HepG2 (cell line): ENCODE results near the gene SCGB2B2. TPM values are rescaled to one million over a fixed set of nuclear protein-coding genes. Genes with fewer than 3 reads are reported as not detected.

Source experiments
- ATAC-seq: fragments of 200-7000 bp; cut with Tn5 transposase; 3 replicates; pipeline ENCODE4 v1.9.1; 2020; ENCODE audit warnings: mild to moderate bottlenecking, moderate library complexity
- BruUV-seq: library from RNA; stranded (reverse); fragments of 400-500 nt; replicated peaks from 2 replicates; lab custom pipeline; 2021; lab: Mats Ljungman, UMichigan
- CTCF ChIA-PET: fragments of 300-600 bp; formaldehyde crosslinking; extraction: SDS; loops from one replicate; lab custom pipeline; 2021; ENCODE audit warnings: low total read pairs, inconsistent platforms, low intra/inter-chr PET ratio; lab: Yijun Ruan, JAX
- POLR2A ChIA-PET: fragments of 350-600 bp; sonication (Branson Sonifier 250); formaldehyde crosslinking; loops from one replicate; lab custom pipeline; 2020; ENCODE audit warnings: antibody characterized with exemption, inconsistent platforms; lab: Yijun Ruan, JAX
- DNase-seq: peaks from one replicate; pipeline ENCODE4 v3.0.0-alpha.2; 2015; ENCODE audit warnings: low spot score
- FAIRE-seq: peaks from 3 replicates; lab custom pipeline; 2011; peaks lifted over from hg19 to GRCh38; lab: Jason Lieb, UNC
- H2AFZ ChIP-seq: one replicate; pipeline ENCODE4 v1.6.1; 2011; ENCODE audit warnings: low read length, inconsistent platforms
- H3K27ac ChIP-seq: fragments of 300-600 bp; 3 replicates; pipeline ENCODE4 v1.8.0; 2011; ENCODE audit warnings: mixed run types, mild to moderate bottlenecking, mixed read lengths, low read length, inconsistent platforms; ENCODE audit not compliant: insufficient read depth; ENCODE audit errors: extremely low read length
- H3K27me3 ChIP-seq, 2 experiments: fragments of 200-600 bp in 1 of 2; 2 replicates in 1 of 2; 3 replicates in 1 of 2; pipeline versions ENCODE4 v1.6.0 to v1.8.0; 2011; ENCODE audit warnings: low read length in 2 of 2, mild to moderate bottlenecking in 2 of 2, moderate library complexity in 2 of 2, inconsistent platforms in 1 of 2; ENCODE audit not compliant: insufficient read depth in 2 of 2, control insufficient read depth in 1 of 2
- H3K36me3 ChIP-seq, 2 experiments: fragments of 200-600 bp in 1 of 2; replicated peaks in 1 of 2; 2 replicates in 1 of 2; 3 replicates in 1 of 2; pipeline versions ENCODE4 v1.5.1 to v1.8.0; 2011; ENCODE audit warnings: low read length in 2 of 2, inconsistent platforms in 1 of 2; ENCODE audit not compliant: insufficient read depth in 2 of 2, control insufficient read depth in 1 of 2
- H3K4me1 ChIP-seq: 2 replicates; pipeline ENCODE4 v1.5.1; 2012; ENCODE audit warnings: low read length, inconsistent platforms; ENCODE audit not compliant: insufficient read depth
- H3K4me2 ChIP-seq: 2 replicates; pipeline ENCODE4 v1.6.0; 2011; ENCODE audit warnings: low read depth, low read length, inconsistent platforms
- H3K4me3 ChIP-seq, 3 experiments: fragments of 200-600 bp in 1 of 3; sonication (generic), shearing (Covaris generic) in 1 of 3; replicated peaks in 1 of 3; 2 replicates each; pipeline ENCODE4 v1.5.1; 2011 to 2016; ENCODE audit warnings: low read length in 3 of 3, inconsistent platforms in 2 of 3, low read depth in 2 of 3, mild to moderate bottlenecking in 2 of 3, control low read depth in 1 of 3, mixed read lengths in 1 of 3; ENCODE audit not compliant: insufficient read depth in 1 of 3
- H3K79me2 ChIP-seq: one replicate; pipeline ENCODE4 v1.6.1; 2011; ENCODE audit warnings: low read length, inconsistent platforms; ENCODE audit not compliant: insufficient read depth
- H3K9ac ChIP-seq: 2 replicates; pipeline ENCODE4 v1.6.0; 2011; ENCODE audit warnings: mild to moderate bottlenecking, low read depth, low read length, inconsistent platforms; ENCODE audit not compliant: insufficient read depth
- H3K9me3 ChIP-seq: 2 replicates; pipeline ENCODE4 v1.5.1; 2012; ENCODE audit warnings: mild to moderate bottlenecking, low read length
- H4K20me1 ChIP-seq: 2 replicates; pipeline ENCODE4 v1.6.0; 2011; ENCODE audit warnings: inconsistent platforms, mild to moderate bottlenecking, low read length, moderate library complexity; ENCODE audit not compliant: insufficient read depth
- BHLHE40 ChIP-seq: IDR thresholded peaks from 2 replicates; pipeline ENCODE4 v1.6.1; 2011; ENCODE audit warnings: low read length, improper control_type of control experiment
- CHD2 ChIP-seq: IDR thresholded peaks from 2 replicates; pipeline ENCODE4 v1.6.1; 2011; ENCODE audit warnings: low read depth, low read length, improper control_type of control experiment
- ELF1 ChIP-seq: sonication (generic); formaldehyde crosslinking; IDR thresholded peaks from 2 replicates; pipeline ENCODE4 v1.4.0; 2020; ENCODE audit warnings: missing genetic modification reagents
- FLYWCH1 ChIP-seq: sonication (generic); formaldehyde crosslinking; IDR thresholded peaks from 2 replicates; pipeline ENCODE4 v1.8.1; 2023; ENCODE audit warnings: mild to moderate bottlenecking, missing genetic modification reagents
- FOSL2 ChIP-seq: sonication (generic); formaldehyde crosslinking; IDR thresholded peaks from 2 replicates; pipeline ENCODE4 v1.4.0; 2020; ENCODE audit warnings: missing genetic modification reagents
- KAT7 ChIP-seq: IDR thresholded peaks from 2 replicates; pipeline ENCODE4 v1.6.1; 2018; ENCODE audit warnings: borderline replicate concordance, missing compliant biosample characterization
- KLF6 ChIP-seq: IDR thresholded peaks from 2 replicates; pipeline ENCODE4 v1.8.0; 2016; ENCODE audit warnings: missing biosample characterization, missing genetic modification reagents
- NFE2 ChIP-seq: sonication (generic); formaldehyde crosslinking; IDR thresholded peaks from 2 replicates; pipeline ENCODE4 v1.4.0; 2020; ENCODE audit warnings: missing genetic modification reagents
- SOX5 ChIP-seq: IDR thresholded peaks from 2 replicates; pipeline ENCODE4 v1.6.1; 2016; ENCODE audit warnings: borderline replicate concordance
- TCF12 ChIP-seq, 2 experiments: fragments of 450-650 bp in 1 of 2; sonication (generic) in 1 of 2; formaldehyde crosslinking in 1 of 2; IDR thresholded peaks; 2 replicates each; pipeline versions ENCODE4 v1.6.1 to v1.8.0; 2017 to 2022; ENCODE audit warnings: antibody characterized with exemption in 1 of 2, mild to moderate bottlenecking in 1 of 2, missing genetic modification reagents in 1 of 2, moderate library complexity in 1 of 2
- ZBTB3 ChIP-seq: sonication (generic); formaldehyde crosslinking; IDR thresholded peaks from 2 replicates; pipeline ENCODE4 v1.4.0; 2020; ENCODE audit warnings: low read depth, mild to moderate bottlenecking, moderate library complexity, missing genetic modification reagents, borderline replicate concordance
- ZFP36L2 ChIP-seq: sonication (generic); formaldehyde crosslinking; IDR thresholded peaks from 2 replicates; pipeline ENCODE4 v1.4.0; 2020; ENCODE audit warnings: missing genetic modification reagents
- ZNF101 ChIP-seq: sonication (generic); formaldehyde crosslinking; IDR thresholded peaks from 2 replicates; pipeline ENCODE4 v1.4.0; 2020; ENCODE audit warnings: mild to moderate bottlenecking, low read depth, missing genetic modification reagents, borderline replicate concordance
- ZNF703 ChIP-seq: sonication (generic); formaldehyde crosslinking; IDR thresholded peaks from 2 replicates; pipeline ENCODE4 v1.5.1; 2020; ENCODE audit warnings: missing genetic modification reagents, mild to moderate bottlenecking, moderate library complexity, borderline replicate concordance
- ZNF713 ChIP-seq: sonication (generic); formaldehyde crosslinking; IDR thresholded peaks from 2 replicates; pipeline ENCODE4 v1.4.0; 2020; ENCODE audit warnings: mild to moderate bottlenecking, missing genetic modification reagents
- WGBS: methylation state at CpG from one replicate; pipeline ENCODE4 v1.1.6; 2017; ENCODE audit warnings: low lambda C conversion rate; 5-methylcytosine and 5-hydroxymethylcytosine counted together
- in situ Hi-C: cut with HindIII; loops from 2 replicates; pipeline ENCODE4 v1.10.0; 2017; ENCODE audit warnings: low pct_unique_long_range_greater_than_20kb; ENCODE audit not compliant: extremely low pct_ligation_motif_present
- intact Hi-C: fragments of 100-400 bp; cut with micrococcal nuclease; formaldehyde crosslinking; loops from one replicate; pipeline ENCODE4 v1.10.0; 2022; ENCODE audit not compliant: unreplicated experiment
- polyA plus RNA-seq, 8 experiments: library from polyadenylated mRNA; depleted of rRNA in 3 of 8; stranded (reverse) in 7 of 8; unstranded in 1 of 8; fragments of >200 nt; fragmentation: Illumina TruSeq in 4 of 8; extraction: Trizol in 4 of 8; gene quantifications; 2 replicates each; pipeline versions ENCODE4 v1.2.1 to v1.2.3, GENCODE V29; 2011 to 2016; ENCODE audit warnings: low read depth in 4 of 8, missing spikeins in 1 of 8, mixed read lengths in 1 of 8; ENCODE audit not compliant: insufficient read depth in 1 of 8
- total RNA-seq, 5 experiments: library from RNA; depleted of rRNA; stranded (reverse); fragments of >200 nt; fragmentation: Illumina TruSeq; extraction: Trizol; gene quantifications; 2 replicates each; pipeline ENCODE4 v1.2.3, GENCODE V29; 2016; ENCODE audit warnings: low read depth in 1 of 5
- TF ChIP-seq, protein P1 (sequence below): sonication (generic); formaldehyde crosslinking; IDR thresholded peaks from 2 replicates; pipeline ENCODE4 v1.8.1; 2023; ENCODE audit warnings: missing genetic modification reagents, mild to moderate bottlenecking, borderline replicate concordance
- TF ChIP-seq, protein P2 (sequence below): sonication (generic); formaldehyde crosslinking; IDR thresholded peaks from 2 replicates; pipeline ENCODE4 v1.9.0; 2022; ENCODE audit warnings: missing genetic modification reagents, mild to moderate bottlenecking, borderline replicate concordance

SCGB2B2 gene
- total and polyA plus RNA-seq, 2 of the 13 experiments (the other 11 are each of a cell fraction or from before 2014, with no cell fraction given): 0.03 TPM; not detected in 1

DNA sequence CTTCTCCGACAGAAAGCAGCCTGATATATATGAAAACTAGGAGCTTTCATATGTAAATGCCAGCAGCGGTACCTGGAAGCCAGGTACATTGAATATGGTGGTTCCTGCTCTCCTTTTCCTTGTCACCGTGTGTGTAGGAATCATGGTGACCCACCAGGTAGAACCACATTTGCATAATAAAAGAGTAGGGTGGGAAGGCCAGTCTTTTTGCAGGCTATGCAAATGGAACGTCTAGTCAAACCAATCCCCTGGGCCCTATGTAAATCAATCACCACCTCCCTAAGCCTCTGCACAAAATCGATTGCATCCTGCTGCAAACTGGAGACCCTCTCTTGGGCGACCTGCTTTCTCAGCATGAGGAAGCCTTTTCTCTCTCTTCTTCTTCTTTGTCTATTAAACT is 34.9 kb upstream of the SCGB2B2 start:
- ChIA-PET CTCF (interaction anchor here (2.0 to 3.4 kb wide), 3 partner anchors 72 to 209 kb away, joined by 10 to 45 read pairs (median 42); no protein-coding TSS in a partner anchor), POLR2A (no interaction called here)
- DNase-seq (no peak), FAIRE-seq (no peak), ATAC-seq (no peak)
- BruUV-seq: no TSS peak
- intact Hi-C loops (loop anchor here (1.0 kb wide), 2 partner anchors 73 to 211 kb away; no protein-coding TSS in a partner anchor), in situ Hi-C loops (loop anchor here (5.0 to 10.0 kb wide), 2 partner anchors 75 to 207 kb away; no protein-coding TSS in a partner anchor)
- Histone ChIP-seq H3K27ac (no peak overlapping the region), H3K27me3 (peaks cover 0 to 5% of the 10 kb centered on the region in 2 experiments; a peak in 1 of 5 replicates), H3K9me3 (peaks cover 12% of the 10 kb centered on the region), H3K79me2 (no peaks in the 10 kb centered on the region), H2AFZ (no peak overlapping the region), H3K36me3 (no peaks in the 10 kb centered on the region), H4K20me1 (no peaks in the 10 kb centered on the region), H3K9ac (no peak overlapping the region), H3K4me3 (no peak overlapping the region), H3K4me2 (no peak overlapping the region), H3K4me1 (no peaks in the 10 kb centered on the region)
- 15% methylated on average over 6 of the region's 6 CpGs for WGBS
- TF ChIP-seq ZNF703 (no peak), ZNF713 (no peak), ZBTB3 (no peak), CHD2 (no peak), NFE2 (CRISPR knock-in tag) (no peak), SOX5 (CRISPR knock-in tag) (no peak), FLYWCH1 (no peak), KLF6 (CRISPR knock-in tag) (no peak), FOSL2 (CRISPR knock-in tag) (no peak), KAT7 (CRISPR knock-in tag) (no peak), ZFP36L2 (CRISPR knock-in tag) (no peak), BHLHE40 (no peak)

DNA sequence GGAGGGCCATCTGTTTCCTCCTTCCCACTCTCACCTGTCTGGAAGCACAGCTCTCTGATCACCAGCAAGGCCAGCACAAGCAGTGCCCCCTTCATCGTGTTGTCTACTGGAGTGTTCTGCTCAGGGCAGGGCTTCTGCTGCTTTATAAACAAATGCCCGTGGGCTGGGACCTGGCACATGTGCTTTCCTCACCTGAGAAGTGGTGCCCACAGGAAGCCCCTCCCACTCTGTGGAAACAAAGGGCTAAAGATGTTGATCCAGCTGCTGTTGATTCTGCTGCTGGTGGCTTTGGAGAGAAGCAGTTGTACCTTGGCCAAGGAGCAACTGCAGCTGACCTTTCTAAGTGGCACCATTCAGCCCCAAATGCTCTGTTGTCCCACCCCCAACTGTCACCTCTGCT is 30.7 kb upstream of the SCGB2B2 start:
- POLR2A ChIA-PET: no interaction called here
- no peak for TF ChIP-seq NFE2 (CRISPR knock-in tag)
- TF ChIP-seq ZNF101 (CRISPR knock-in tag): no peak
- TF ChIP-seq, protein P1, sequence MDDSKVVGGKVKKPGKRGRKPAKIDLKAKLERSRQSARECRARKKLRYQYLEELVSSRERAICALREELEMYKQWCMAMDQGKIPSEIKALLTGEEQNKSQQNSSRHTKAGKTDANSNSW (CRISPR knock-in tag): no peak
- no peak for TF ChIP-seq ELF1
- TF ChIP-seq TCF12 (IDR thresholded peaks at IDR 0.05): no peak
- TF ChIP-seq TCF12 (CRISPR knock-in tag; IDR thresholded peaks at IDR 0.05): no peak
- TF ChIP-seq, protein P2, sequence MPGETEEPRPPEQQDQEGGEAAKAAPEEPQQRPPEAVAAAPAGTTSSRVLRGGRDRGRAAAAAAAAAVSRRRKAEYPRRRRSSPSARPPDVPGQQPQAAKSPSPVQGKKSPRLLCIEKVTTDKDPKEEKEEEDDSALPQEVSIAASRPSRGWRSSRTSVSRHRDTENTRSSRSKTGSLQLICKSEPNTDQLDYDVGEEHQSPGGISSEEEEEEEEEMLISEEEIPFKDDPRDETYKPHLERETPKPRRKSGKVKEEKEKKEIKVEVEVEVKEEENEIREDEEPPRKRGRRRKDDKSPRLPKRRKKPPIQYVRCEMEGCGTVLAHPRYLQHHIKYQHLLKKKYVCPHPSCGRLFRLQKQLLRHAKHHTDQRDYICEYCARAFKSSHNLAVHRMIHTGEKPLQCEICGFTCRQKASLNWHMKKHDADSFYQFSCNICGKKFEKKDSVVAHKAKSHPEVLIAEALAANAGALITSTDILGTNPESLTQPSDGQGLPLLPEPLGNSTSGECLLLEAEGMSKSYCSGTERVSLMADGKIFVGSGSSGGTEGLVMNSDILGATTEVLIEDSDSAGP: no peak

More for the DNA sequence above, 30.7 kb upstream of the SCGB2B2 start:
- Histone ChIP-seq H3K36me3 (no peaks in the 10 kb centered on the region), H3K27ac (no peak overlapping the region), H3K4me2 (no peak overlapping the region), H3K79me2 (no peaks in the 10 kb centered on the region), H3K9ac (no peak overlapping the region), H3K4me1 (no peaks in the 10 kb centered on the region), H3K9me3 (peaks cover 7% of the 10 kb centered on the region), H2AFZ (no peak overlapping the region), H3K27me3 (peaks cover 0 to 5% of the 10 kb centered on the region in 2 experiments; a peak in 1 of 5 replicates), H4K20me1 (no peaks in the 10 kb centered on the region), H3K4me3 (no peak overlapping the region)
- in situ Hi-C loops (no loop called here), intact Hi-C loops (no loop called here)
- WGBS: 0% methylated on average over 1 of the region's 2 CpGs
- DNase-seq: no peak
- CTCF ChIA-PET: no interaction called here
- no TSS peak for BruUV-seq
- FAIRE-seq: no peak
- ATAC-seq: no peak
